OCI-LY7 (cell line): ENCODE measurements around the gene TMEM19. TPM values are rescaled to one million over a fixed set of nuclear protein-coding genes. Genes with fewer than 3 reads are reported as not detected.

Experiments
- BruUV-seq: library from RNA; stranded (reverse); fragments of 400-500 nt; replicated peaks from 2 replicates; lab custom pipeline; 2021; lab: Mats Ljungman, UMichigan
- CTCF ChIA-PET: fragments of 300-600 bp; sonication (Branson Sonifier 250); formaldehyde crosslinking; loops from one replicate; lab custom pipeline; 2022; ENCODE audit warnings: antibody characterized with exemption; ENCODE audit not compliant: unreplicated experiment; lab: Charles Lee
- POLR2A ChIA-PET: fragments of 300-600 bp; sonication (Branson Sonifier 250); formaldehyde crosslinking; loops from one replicate; lab custom pipeline; 2022; ENCODE audit warnings: antibody characterized with exemption; lab: Charles Lee
- DNase-seq: peaks from one replicate; pipeline ENCODE4 v3.0.0-alpha.2; 2015; ENCODE audit warnings: low spot score
- H2AFZ ChIP-seq: fragments of 200-600 bp; sonication (generic), shearing (Covaris generic); 2 replicates; pipeline ENCODE4 v1.6.1; 2014; ENCODE audit warnings: mild to moderate bottlenecking, antibody characterized with exemption, low read length, moderate library complexity
- H3K27ac ChIP-seq: fragments of 200-600 bp; sonication (generic); 2 replicates; pipeline ENCODE4 v1.5.1; 2014; ENCODE audit warnings: mixed run types, low read depth, mild to moderate bottlenecking, moderate library complexity, low read length, inconsistent platforms; ENCODE audit not compliant: poor library complexity, severe bottlenecking
- H3K36me3 ChIP-seq: fragments of 200-600 bp; sonication (generic); 2 replicates; pipeline ENCODE4 v1.6.1; 2014; ENCODE audit warnings: mild to moderate bottlenecking, antibody characterized with exemption, low read length, moderate library complexity, mixed read lengths; ENCODE audit not compliant: insufficient read depth
- H3K4me1 ChIP-seq: fragments of 200-600 bp; sonication (generic); 2 replicates; pipeline ENCODE4 v1.5.1; 2014; ENCODE audit warnings: mild to moderate bottlenecking, low read length; ENCODE audit not compliant: insufficient read depth, poor library complexity, severe bottlenecking
- H3K4me2 ChIP-seq: fragments of 200-600 bp; sonication (generic); 2 replicates; pipeline ENCODE4 v1.6.1; 2014; ENCODE audit warnings: mild to moderate bottlenecking, low read length
- H3K4me3 ChIP-seq: fragments of 200-600 bp; sonication (generic); 2 replicates; pipeline ENCODE4 v1.5.1; 2014; ENCODE audit warnings: mild to moderate bottlenecking, low read depth, low read length; ENCODE audit not compliant: poor library complexity, severe bottlenecking
- H3K79me2 ChIP-seq: fragments of 200-600 bp; sonication (generic); 2 replicates; pipeline ENCODE4 v1.6.1; 2016; ENCODE audit warnings: low read depth, mild to moderate bottlenecking, low read length, moderate library complexity, mixed read lengths; ENCODE audit not compliant: insufficient read depth
- H3K9me2 ChIP-seq: fragments of 200-600 bp; sonication (generic); 2 replicates; pipeline ENCODE4 v1.6.1; 2016; ENCODE audit warnings: mild to moderate bottlenecking, low read length, mixed read lengths; ENCODE audit not compliant: insufficient read depth
- H3K9me3 ChIP-seq: fragments of 200-600 bp; sonication (generic); 2 replicates; pipeline ENCODE4 v1.6.1; 2014; ENCODE audit warnings: mild to moderate bottlenecking, mixed run types, low read length, mixed read lengths
- H4K20me1 ChIP-seq: fragments of 200-600 bp; sonication (generic); 2 replicates; pipeline ENCODE4 v1.6.1; 2014; ENCODE audit warnings: mild to moderate bottlenecking, antibody characterized with exemption, low read length, moderate library complexity, mixed read lengths; ENCODE audit not compliant: insufficient read depth
- EZH2phosphoT487 ChIP-seq: fragments of 200-600 bp; sonication (generic); IDR thresholded peaks from 2 replicates; pipeline ENCODE4 v1.6.1; 2018; ENCODE audit warnings: low read depth, borderline replicate concordance, mild to moderate bottlenecking, mixed run types, antibody characterized with exemption, low read length, moderate library complexity, mixed read lengths
- intact Hi-C: fragments of 100-400 bp; cut with micrococcal nuclease; formaldehyde crosslinking; loops from one replicate; pipeline ENCODE4 v1.10.0; 2022; ENCODE audit not compliant: unreplicated experiment
- total RNA-seq, 2 experiments: library from RNA; depleted of rRNA in 1 of 2; stranded (reverse); fragments of >200 nt in 1 of 2; shearing (Covaris generic) in 1 of 2; gene quantifications; 2 replicates each; pipeline ENCODE4 v1.2.3, GENCODE V29; 2014 to 2022
- TF ChIP-seq, protein P1 (sequence below): fragments of 200-600 bp; sonication (generic); conservative IDR thresholded peaks from 2 replicates; pipeline ENCODE4 v1.5.1; 2014; ENCODE audit warnings: mild to moderate bottlenecking, antibody characterized with exemption, low read length, moderate library complexity, mixed read lengths

Gene TMEM19
- total RNA-seq, 2 experiments from 2014 or later = 38.3 to 40.4 TPM

DNA sequence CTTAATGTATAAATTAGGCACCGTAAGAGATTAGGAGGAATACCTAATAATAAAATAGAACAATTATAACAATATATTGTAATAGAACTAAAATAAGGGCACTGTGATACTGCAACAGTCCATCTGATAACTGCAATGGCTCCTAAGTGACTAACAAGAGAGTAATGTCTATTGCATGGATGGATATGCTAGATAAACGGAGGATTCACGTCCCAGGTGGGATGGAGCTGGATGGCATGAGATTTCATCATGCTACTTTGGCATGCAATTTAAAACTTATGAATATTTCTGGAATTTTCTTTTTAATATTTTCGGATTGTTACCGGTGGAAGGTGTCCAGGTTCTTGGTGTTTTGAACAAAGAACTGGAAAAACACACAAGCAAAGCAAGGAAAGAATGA lies 2.2 kb upstream of the TMEM19 start:
- POLR2A ChIA-PET = interaction anchor here (1.3 to 6.7 kb wide), 6 partner anchors 7 to 64 kb away, joined by 3 to 105 read pairs (median 52); partner anchors contain the start of genes THAP2 and ZFC3H1
- Histone ChIP-seq H3K4me3 (no peak overlapping the region), H4K20me1 (no peaks in the 10 kb centered on the region), H3K4me1 (peaks cover 29% of the 10 kb centered on the region), H3K36me3 (no peaks in the 10 kb centered on the region), H2AFZ (no peak overlapping the region), H3K79me2 (peaks cover 23% of the 10 kb centered on the region), H3K9me2 (no peaks in the 10 kb centered on the region), H3K4me2 (no peak overlapping the region), H3K9me3 (no peaks in the 10 kb centered on the region), H3K27ac (no peak overlapping the region)
- CTCF ChIA-PET = interaction anchor here (0.6 to 1.6 kb wide), 2 partner anchors 19 to 59 kb away, joined by 3 to 5 read pairs; partner anchors contain the start of gene THAP2
- DNase-seq = no peak
- intact Hi-C loops = loop anchor here (10.0 kb wide), 1 partner anchor 1419 kb away; no protein-coding TSS in a partner anchor
- TF ChIP-seq, protein P1, sequence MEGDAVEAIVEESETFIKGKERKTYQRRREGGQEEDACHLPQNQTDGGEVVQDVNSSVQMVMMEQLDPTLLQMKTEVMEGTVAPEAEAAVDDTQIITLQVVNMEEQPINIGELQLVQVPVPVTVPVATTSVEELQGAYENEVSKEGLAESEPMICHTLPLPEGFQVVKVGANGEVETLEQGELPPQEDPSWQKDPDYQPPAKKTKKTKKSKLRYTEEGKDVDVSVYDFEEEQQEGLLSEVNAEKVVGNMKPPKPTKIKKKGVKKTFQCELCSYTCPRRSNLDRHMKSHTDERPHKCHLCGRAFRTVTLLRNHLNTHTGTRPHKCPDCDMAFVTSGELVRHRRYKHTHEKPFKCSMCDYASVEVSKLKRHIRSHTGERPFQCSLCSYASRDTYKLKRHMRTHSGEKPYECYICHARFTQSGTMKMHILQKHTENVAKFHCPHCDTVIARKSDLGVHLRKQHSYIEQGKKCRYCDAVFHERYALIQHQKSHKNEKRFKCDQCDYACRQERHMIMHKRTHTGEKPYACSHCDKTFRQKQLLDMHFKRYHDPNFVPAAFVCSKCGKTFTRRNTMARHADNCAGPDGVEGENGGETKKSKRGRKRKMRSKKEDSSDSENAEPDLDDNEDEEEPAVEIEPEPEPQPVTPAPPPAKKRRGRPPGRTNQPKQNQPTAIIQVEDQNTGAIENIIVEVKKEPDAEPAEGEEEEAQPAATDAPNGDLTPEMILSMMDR = no peak
- TF ChIP-seq EZH2phosphoT487 = no peak
- BruUV-seq = no TSS peak

DNA sequence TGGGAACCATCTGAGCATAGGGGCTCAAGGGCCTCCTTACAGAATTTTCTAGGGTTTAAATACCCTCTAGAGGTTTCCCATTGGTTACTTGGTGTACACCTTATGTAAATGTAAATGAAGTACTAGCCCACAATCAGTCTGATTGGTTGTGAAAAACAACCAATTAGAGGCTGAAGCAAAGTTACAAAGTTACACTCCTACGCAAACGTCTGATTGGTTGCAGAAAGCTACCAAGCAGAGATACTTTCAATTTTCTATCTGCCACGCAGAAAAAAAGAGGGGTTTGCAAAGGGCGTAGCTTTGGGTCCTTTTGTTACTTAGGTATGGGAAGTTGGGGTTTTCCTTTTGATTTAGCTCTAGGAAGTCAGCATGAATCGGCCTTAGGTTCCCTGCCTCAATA lies 1.8 kb upstream of the TMEM19 start:
- POLR2A ChIA-PET = interaction anchor here (0.7 to 6.7 kb wide), 11 partner anchors 7 to 153 kb away, joined by 3 to 105 read pairs (median 16); partner anchors contain the start of genes THAP2 and ZFC3H1
- CTCF ChIA-PET = interaction anchor here (0.6 to 1.6 kb wide), 2 partner anchors 20 to 60 kb away, joined by 3 to 5 read pairs; partner anchors contain the start of gene THAP2
- no peak for TF ChIP-seq EZH2phosphoT487
- TF ChIP-seq, protein P1 = no peak
- Histone ChIP-seq H3K79me2 (peaks cover 27% of the 10 kb centered on the region), H3K4me2 (peak overlapping the region; percentile 84; the same call in 1 of the 2 replicates), H3K9me3 (no peaks in the 10 kb centered on the region), H3K4me3 (no peak overlapping the region), H3K9me2 (no peaks in the 10 kb centered on the region), H4K20me1 (no peaks in the 10 kb centered on the region), H3K36me3 (no peaks in the 10 kb centered on the region), H3K4me1 (peaks cover 32% of the 10 kb centered on the region), H3K27ac (no peak overlapping the region), H2AFZ (no peak overlapping the region)
- no TSS peak for BruUV-seq
- intact Hi-C loops = loop anchor here (10.0 kb wide), 1 partner anchor 1419 kb away; no protein-coding TSS in a partner anchor
- DNase-seq = no peak
